ENCODE data around the gene KLC1.

KLC1 gene

GRCh38 chr14:103652806-103653205 is 23.8 kb downstream of the KLC1 start:
- TF ChIP-seq SIN3A (IDR thresholded peaks at IDR 0.05; ENCODE audit: borderline replicate concordance, insufficient read depth, low read length): no peak
- no peak for TF ChIP-seq TAF1 (IDR thresholded peaks at IDR 0.05; ENCODE audit: borderline replicate concordance, insufficient read depth, low read length)
- no peak for TF ChIP-seq POLR2AphosphoS5 (IDR thresholded peaks at IDR 0.05; ENCODE audit: low read depth, low read length)
- no peak for TF ChIP-seq REST (IDR thresholded peaks at IDR 0.05; ENCODE audit: insufficient read depth in 1 of 2, low read depth in 2 of 2, low read length in 2 of 2)
- TF ChIP-seq FOXP2 (optimal IDR thresholded peaks at IDR 0.05; ENCODE audit: borderline replicate concordance, extremely low read depth, extremely low read length, insufficient read depth): no peak

GRCh38 chr14:103653805-103654204 is 24.8 kb downstream of the KLC1 start:
- no peak for TF ChIP-seq FOXP2 (optimal IDR thresholded peaks at IDR 0.05; ENCODE audit: borderline replicate concordance, extremely low read depth, extremely low read length, insufficient read depth)
- no peak for TF ChIP-seq TAF1 (IDR thresholded peaks at IDR 0.05; ENCODE audit: borderline replicate concordance, insufficient read depth, low read length)
- TF ChIP-seq POLR2AphosphoS5 (IDR thresholded peaks at IDR 0.05; ENCODE audit: low read depth, low read length): no peak
- TF ChIP-seq SIN3A (IDR thresholded peaks at IDR 0.05; ENCODE audit: borderline replicate concordance, insufficient read depth, low read length): no peak
- TF ChIP-seq REST (IDR thresholded peaks at IDR 0.05; ENCODE audit: insufficient read depth in 1 of 2, low read depth in 2 of 2, low read length in 2 of 2): no peak

DNA sequence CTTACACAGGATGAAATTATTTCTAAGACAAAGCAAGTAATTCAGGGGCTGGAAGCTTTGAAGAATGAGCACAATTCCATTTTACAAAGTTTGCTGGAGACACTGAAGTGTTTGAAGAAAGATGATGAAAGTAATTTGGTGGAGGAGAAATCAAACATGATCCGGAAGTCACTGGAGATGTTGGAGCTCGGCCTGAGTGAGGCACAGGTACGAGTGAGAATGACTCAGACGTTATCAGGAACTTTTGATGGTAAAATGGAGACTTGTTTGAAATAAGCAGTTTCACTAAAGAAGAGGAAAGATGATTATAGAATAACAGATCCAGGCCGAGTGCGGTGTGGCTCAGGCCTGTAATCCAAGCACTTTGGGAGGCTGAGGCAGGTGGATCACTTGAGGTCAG is 25.6 kb downstream of the KLC1 start:
- no peak for TF ChIP-seq FOXP2 (optimal IDR thresholded peaks at IDR 0.05; ENCODE audit: borderline replicate concordance, extremely low read depth, extremely low read length, insufficient read depth)
- no peak for TF ChIP-seq REST (IDR thresholded peaks at IDR 0.05; ENCODE audit: insufficient read depth in 1 of 2, low read depth in 2 of 2, low read length in 2 of 2)
- no peak for TF ChIP-seq TAF1 (IDR thresholded peaks at IDR 0.05; ENCODE audit: borderline replicate concordance, insufficient read depth, low read length)
- TF ChIP-seq POLR2AphosphoS5 (IDR thresholded peaks at IDR 0.05; ENCODE audit: low read depth, low read length): no peak
- no peak for TF ChIP-seq SIN3A (IDR thresholded peaks at IDR 0.05; ENCODE audit: borderline replicate concordance, insufficient read depth, low read length)

GRCh38 chr14:103656031-103656755 is 27.2 kb downstream of the KLC1 start:
- TF ChIP-seq FOXP2 (optimal IDR thresholded peaks at IDR 0.05; ENCODE audit: borderline replicate concordance, extremely low read depth, extremely low read length, insufficient read depth) (no peak), SIN3A (IDR thresholded peaks at IDR 0.05; ENCODE audit: borderline replicate concordance, insufficient read depth, low read length) (no peak), REST (IDR thresholded peaks at IDR 0.05; ENCODE audit: insufficient read depth in 1 of 2, low read depth in 2 of 2, low read length in 2 of 2) (no peak), TAF1 (IDR thresholded peaks at IDR 0.05; ENCODE audit: borderline replicate concordance, insufficient read depth, low read length) (no peak), POLR2AphosphoS5 (IDR thresholded peaks at IDR 0.05; ENCODE audit: low read depth, low read length) (no peak)
